Activated CD4-positive, alpha-beta T cell treated with anti-CD3 and anti-CD28 coated beads for 24 hours (primary cell): ENCODE data around the gene OLFM2.
A peak's percentile ranks its signal among the peaks of the same experiment; 100 is the strongest.
"Not testable (repeated sequence)": the region's sequence is repeated elsewhere in the genome, so short reads cannot be mapped to it uniquely, and the experiment has no call there.

ENCODE experiments used
- DNase-seq, 2 donors: peaks; one replicate each; pipeline ENCODE4 v3.0.0-alpha.2; 2020; ENCODE audit warnings: low read depth in 2 of 2

OLFM2 gene

DNA sequence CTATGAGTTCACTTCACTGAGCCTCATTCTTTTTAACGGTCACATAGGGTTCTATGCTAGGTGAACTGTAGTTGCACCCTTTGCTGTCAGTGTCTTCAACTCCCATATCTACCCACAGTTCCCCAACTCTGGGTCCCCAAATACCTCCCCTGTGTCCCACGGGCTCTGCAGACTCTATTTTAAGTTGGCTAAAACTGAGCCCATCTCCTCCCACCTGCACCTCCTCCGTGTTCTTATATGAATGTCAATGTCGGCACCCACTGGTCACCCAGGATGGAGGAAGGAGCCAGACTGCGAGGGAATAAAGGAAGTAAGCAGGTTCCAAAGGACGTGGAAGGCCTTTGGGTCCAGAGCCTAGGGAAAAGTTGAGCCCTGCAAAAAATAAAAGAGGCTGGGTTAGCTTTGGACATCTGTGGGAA is 102.0 kb downstream of the OLFM2 start:
- DNase-seq = no peak

DNA sequence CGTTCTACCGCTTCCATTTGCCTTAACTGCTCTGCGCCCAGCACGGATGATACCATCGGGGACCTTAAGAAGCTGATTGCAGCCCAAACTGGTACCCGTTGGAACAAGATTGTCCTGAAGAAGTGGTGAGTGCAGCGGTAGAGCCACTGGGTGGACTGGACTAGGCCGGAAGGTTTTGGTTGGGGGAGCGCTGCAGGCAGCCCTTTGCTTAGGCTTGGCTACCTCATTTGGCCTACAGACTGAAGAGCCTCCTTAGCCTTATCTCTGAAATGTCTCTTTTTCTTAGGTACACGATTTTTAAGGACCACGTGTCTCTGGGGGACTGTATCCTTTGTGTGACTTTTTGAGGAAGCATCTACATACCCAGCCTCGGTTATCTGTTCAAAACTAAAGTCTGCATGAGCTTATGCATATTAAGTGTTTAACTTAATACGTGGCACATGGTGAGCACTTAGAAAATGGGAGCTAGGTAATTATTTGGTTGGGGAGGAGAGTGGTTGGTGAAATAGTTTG is 107.7 kb downstream of the OLFM2 start:
- no peak for DNase-seq

DNA sequence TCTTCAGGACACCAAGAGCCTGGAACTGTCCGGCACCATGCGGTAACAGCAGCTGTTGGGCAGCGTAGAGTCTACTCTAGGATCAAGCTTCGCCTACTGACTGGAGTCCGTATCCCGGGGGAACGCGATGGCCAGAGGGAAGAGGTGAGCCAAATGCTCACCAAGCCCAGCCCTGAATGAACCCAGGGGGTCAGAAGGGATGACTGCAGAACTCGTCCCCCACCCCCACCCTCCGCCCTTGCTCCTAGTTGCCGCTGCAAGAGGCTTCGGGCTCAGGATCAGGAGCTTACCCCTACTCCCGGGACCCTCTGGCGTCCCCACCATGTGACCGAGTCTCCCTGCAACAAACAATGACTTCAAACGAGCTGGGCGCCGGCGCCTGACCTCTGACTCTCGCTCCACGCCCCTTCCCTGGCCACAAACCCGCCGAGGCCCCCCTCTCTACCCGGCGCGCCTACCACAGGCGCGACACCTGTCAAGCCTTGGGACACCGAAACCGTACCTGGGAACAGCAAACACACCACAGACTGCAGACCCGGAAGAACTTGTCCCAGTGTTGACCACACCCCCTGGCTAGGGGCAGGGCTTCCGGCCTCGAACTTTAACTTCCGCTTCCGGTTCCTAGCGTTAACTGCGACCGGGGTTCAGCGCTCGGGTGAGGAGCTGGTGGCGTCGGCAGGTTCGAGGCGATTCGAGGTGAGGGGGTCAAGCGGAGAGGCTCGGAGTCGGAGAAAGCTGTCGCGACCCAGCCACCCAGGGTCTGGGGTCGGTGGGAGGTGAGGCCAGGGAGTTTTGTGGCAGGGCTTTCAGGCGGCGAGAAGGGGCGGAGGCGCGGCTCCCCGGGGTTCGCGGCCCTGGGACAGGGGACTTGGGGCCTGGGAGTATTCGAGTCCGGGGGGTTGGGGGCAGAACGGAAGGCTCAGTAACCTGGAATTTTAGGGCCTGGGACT is 108.8 kb downstream of the OLFM2 start, which contains the start of gene UBL5:
TSS of gene UBL5 (plus strand) at position 630 of the 950 bp plus-strand sequence. CDS start 420 bp downstream, outside the sequence.
- DNase-seq = peak; percentile 82 to 84

DNA sequence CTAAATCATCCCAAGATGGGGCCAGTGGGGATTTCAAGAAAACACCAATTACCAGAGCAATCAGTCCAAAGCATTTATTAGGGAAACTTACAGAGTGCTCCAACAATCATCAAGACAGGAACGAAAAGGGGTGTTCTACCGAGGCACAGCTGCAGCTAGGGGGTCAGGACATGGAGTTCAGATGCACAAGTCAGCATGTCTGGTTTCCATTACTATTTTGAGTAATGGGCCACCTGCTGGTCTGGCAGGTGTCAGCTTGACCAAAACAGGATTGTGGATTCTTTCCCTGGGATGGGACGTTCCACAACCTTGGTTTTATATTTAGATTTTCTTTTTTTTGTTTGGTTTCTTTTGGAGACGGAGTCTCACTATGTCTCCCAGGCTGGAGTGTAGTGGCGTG is 112.5 kb downstream of the OLFM2 start:
- DNase-seq = no peak

DNA sequence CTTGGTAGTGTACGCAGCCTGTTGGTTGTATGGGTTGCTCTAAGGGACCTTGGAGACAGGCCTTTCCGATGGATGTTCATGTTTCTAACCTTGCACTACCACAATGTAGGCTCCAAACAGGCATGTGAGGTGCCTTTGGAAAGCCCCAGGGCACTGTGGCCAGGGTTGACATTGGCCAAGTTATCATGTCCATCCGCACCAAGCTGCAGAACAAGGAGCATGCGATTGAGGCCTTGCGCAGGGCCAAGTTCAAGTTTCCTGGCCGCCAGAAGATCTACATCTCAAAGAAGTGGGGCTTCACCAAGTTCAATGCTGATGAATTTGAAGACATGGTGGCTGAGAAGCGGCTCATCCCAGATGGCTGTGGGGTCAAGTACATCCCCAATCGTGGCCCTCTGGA is 116.3 kb downstream of the OLFM2 start:
- not testable (repeated sequence) for DNase-seq

DNA sequence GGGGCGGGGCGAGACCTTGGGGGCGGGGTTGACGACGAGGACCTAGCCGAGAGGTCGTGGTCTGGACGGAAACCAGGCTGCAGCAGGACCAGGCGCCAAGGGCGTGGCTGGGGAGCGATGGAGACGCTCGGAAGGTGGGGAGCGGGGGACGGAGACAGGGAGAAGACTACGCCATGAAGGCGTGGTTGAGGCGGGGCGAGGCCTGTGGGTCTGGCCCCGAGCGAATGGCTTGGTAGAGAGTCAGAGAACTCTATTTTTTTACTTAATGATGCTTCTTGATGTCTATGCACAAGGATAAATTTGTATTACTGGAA is 116.8 kb downstream of the OLFM2 start:
- DNase-seq = no peak

DNA sequence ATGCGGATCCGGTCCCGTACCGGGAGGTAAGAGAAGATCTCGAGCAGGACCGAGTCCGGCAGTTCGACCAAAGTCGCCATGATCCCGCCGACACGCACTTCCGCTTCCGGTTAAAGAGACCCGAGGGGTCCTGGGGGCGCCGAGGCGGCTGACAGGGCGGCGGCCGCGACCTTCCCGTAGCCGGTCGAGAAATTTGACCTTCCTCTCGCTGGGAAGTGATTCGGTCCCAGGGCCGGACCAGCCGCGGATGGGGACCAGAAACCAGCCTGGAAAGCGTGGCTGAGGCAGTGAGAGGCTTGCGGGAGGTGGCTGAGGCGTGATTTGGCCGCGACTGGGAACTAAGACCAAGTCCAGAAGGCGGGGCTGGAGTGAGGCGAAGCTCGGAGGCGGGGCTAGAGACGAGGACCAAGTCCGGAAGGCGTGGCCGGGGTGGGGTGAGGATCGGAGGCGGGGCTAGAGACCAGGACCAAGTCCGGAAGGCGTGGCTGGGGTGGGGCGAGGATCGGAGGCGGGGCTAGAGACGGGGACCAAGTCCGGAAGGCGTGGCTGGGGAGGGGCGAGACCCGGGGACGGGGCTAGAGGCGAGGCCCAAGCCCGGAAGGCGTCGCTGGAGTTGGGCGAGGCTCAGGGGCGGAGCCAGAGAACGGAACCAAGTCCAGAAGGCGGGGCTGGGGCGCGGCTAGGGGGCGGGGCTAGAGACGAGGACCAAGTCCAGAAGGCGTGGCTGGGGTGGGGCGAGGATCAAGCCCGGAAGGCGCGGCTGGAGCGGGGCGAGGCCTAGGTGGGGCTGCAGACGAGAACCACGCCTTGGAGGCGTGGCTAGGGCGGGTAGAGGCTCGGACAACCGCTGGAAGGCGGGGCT is 117.3 kb downstream of the OLFM2 start, which contains the start of gene FBXL12:
TSS of gene FBXL12 (minus strand) at position 346 of the 862 bp plus-strand sequence. CDS start at position 80, 266 bp downstream.
- DNase-seq = peak; percentile 100

DNA sequence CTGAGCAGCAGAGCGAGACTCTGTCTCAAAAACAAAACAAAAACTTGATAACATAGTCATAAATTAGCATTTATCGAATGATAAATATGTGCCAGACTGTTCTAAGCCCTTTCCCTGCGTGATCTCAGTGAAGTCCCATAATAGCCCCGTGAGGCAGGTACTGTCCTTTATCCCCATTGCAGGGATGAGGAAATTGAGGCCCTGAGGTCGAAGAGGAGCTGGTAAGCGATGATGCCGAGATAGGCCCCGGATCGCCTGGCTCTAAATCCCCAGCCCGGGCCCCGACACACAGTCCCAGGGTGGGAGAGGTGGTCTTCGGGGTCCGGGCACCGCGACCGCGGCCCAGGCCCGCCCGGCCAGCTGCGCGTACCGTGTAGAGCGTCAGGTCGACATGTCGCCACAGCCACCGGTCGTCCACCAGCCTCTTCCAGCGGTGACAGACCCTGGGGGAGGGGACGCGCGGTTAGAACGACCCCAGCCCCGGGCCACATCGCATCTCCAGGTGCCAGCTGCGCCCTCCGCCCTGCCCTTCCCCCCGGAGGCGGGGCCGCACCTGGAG is 118.1 kb downstream of the OLFM2 start:
- no peak for DNase-seq

DNA sequence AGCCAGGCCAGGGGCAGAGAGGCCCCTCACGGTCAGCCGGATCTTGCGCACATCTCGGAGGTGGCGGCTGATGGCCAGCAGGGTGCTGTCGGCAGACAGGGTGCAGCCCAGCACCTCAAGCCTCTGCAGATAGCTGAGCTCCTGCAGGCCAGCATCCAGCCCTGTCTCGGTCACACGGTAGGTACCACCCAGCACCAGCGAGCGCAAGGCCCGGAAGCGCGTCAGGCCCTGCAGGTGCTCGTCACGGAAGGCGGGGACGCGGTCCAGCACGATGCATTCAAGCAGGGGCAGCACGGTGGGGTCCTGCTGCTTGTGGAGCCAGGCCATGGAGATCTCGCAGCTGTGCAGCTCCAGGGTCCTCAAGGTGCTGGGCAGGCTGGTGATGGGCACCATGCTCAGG is 125.2 kb downstream of the OLFM2 start:
- DNase-seq = no peak

DNA sequence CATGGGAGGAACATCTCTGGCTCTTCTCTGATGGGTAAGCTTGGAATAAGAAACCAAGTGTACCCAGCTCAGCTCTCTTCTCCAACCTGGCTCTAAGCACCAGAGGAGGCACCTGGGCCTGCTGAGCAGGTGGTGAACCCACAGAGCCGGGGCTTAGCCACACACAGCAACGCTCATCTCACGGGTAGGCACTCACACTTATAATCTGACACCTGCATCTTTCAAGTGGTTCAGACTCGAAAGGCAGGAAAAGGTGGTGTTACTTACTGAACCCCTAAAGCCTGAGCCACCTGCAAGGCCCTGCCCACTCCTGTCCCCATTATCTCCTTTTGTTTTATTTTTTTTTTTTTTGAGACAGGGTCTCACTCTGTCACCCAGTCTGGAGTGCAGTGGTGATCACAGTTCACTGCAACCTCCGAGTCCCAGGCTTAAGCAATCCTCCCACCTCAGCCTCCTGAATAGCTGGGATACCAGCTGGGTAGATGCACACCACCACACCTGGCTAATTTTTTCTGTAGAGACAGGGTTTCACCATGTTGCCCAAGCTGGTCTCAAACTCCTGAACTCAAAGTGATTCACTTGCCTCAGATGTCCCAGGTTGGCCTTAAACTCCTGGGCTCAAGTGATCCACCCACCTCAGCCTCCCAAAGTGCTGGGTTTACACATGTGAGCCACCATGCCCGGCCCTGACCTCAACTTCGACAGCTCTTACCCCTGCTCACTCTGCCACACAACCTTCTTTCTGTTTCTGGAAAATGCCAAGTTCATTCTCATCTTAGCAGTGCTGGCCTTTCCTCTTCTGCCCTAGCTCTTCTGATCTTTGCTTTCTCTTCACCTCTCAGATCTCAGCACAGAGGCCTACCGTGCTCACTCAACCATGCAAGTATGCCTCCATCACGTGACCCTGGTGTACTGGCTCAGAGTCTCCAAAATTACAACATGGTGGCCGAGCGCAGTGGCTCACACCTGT is 127.2 kb downstream of the OLFM2 start:
- DNase-seq = no peak

DNA sequence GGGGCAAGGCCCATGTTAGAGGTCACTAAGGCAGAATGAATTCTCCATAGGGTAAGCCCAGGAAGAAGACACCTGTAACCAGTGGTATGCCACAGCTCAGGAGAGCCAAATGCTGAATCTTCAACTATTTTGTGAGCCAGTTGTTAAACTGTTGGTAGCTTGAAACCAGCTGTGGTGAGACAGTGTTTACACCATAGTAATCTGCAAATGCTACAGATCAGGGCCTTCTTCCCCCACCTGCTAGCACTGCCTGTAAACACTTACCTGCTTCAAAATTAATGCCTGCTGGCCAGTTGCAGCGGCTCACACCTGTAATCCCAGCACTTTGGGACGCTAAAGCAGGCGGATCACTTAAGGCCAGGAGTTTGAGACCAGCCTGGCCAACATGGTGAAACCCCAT is 129.5 kb downstream of the OLFM2 start:
- DNase-seq = no peak
